H1 (cell line): Measurements from ENCODE around the gene DLG1. TPM values are rescaled to one million over a fixed set of nuclear protein-coding genes. Genes with fewer than 3 reads are reported as not detected.

ENCODE experiments used
- POLR2AphosphoS5 ChIP-seq: IDR thresholded peaks from 2 replicates; pipeline ENCODE4 v1.6.1; 2011; ENCODE audit warnings: low read depth, low read length
- polyA plus RNA-seq, 7 experiments: library from polyadenylated mRNA; depleted of rRNA in 3 of 7; stranded (reverse) in 5 of 7; unstranded in 2 of 7; fragments of >200 nt in 5 of 7; fragments of 200-250 nt in 2 of 7; gene quantifications; 1 replicate in 5 of 7; 2 replicates in 1 of 7; 4 replicates in 1 of 7; pipeline versions ENCODE4 v1.2.1 to v1.2.3, GENCODE V29; 2011 to 2013; ENCODE audit warnings: missing spikeins in 2 of 7, mixed read lengths in 2 of 7
- total RNA-seq: library from RNA; stranded (reverse); fragmentation: NEBNext Ultra II Directional; extraction: Animal tissue kit (Norgen Biotek cat#: 25700); gene quantifications from 2 replicates; pipeline ENCODE4 v1.2.1, GENCODE V29; 2021
- TF ChIP-seq, protein P1 (sequence below): IDR thresholded peaks from 2 replicates; pipeline ENCODE4 v1.6.1; 2011; ENCODE audit warnings: low read length, improper control_type of control experiment

DLG1 gene
- total and polyA plus RNA-seq, 2 of the 8 experiments (the other 6 are each of a cell fraction or from before 2014, with no cell fraction given) = 13.4 to 78.8 TPM

GRCh38 chr3:197340521-197340871, 42.1 kb upstream of the DLG1 start (continued):
- TF ChIP-seq, protein P1, sequence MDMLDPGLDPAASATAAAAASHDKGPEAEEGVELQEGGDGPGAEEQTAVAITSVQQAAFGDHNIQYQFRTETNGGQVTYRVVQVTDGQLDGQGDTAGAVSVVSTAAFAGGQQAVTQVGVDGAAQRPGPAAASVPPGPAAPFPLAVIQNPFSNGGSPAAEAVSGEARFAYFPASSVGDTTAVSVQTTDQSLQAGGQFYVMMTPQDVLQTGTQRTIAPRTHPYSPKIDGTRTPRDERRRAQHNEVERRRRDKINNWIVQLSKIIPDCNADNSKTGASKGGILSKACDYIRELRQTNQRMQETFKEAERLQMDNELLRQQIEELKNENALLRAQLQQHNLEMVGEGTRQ = no peak
- no peak for TF ChIP-seq POLR2AphosphoS5
